Liver (tissue), 9 donors: Measurements from ENCODE around the gene THBS2. TPM values are rescaled to one million over a fixed set of nuclear protein-coding genes. Genes with fewer than 3 reads are reported as not detected.

Source experiments
- DNase-seq: peaks from one replicate; pipeline ENCODE4 v3.0.0-alpha.2; 2017; ENCODE audit warnings: low spot score
- H3K27ac ChIP-seq, 2 donors: one replicate each; pipeline ENCODE4 v1.7.0; 2013; ENCODE audit warnings: inconsistent platforms in 2 of 2, low read length in 2 of 2, control low read depth in 1 of 2, low read depth in 1 of 2, mild to moderate bottlenecking in 1 of 2
- H3K27me3 ChIP-seq, 4 donors: one replicate each; pipeline versions ENCODE4 v1.6.1 to v1.7.0; 2013; ENCODE audit warnings: low read length in 3 of 4, inconsistent platforms in 1 of 4, mild to moderate bottlenecking in 1 of 4, moderate library complexity in 1 of 4; ENCODE audit not compliant: control insufficient read depth in 4 of 4, insufficient read depth in 4 of 4
- H3K36me3 ChIP-seq, 4 donors: one replicate each; pipeline versions ENCODE4 v1.6.1 to v1.7.0; 2013; ENCODE audit warnings: low read length in 3 of 4, mild to moderate bottlenecking in 3 of 4, low read depth in 1 of 4, moderate library complexity in 1 of 4; ENCODE audit not compliant: control insufficient read depth in 4 of 4, insufficient read depth in 3 of 4
- H3K4me1 ChIP-seq, 4 donors: one replicate each; pipeline versions ENCODE4 v1.6.1 to v1.7.0; 2013; ENCODE audit warnings: low read length in 3 of 4, mild to moderate bottlenecking in 3 of 4, moderate library complexity in 1 of 4; ENCODE audit not compliant: control insufficient read depth in 4 of 4, insufficient read depth in 4 of 4
- H3K4me3 ChIP-seq, 3 donors: one replicate each; pipeline versions ENCODE4 v1.6.1 to v1.7.0; 2013; ENCODE audit warnings: low read length in 3 of 3, control low read depth in 1 of 3, low read depth in 1 of 3, mild to moderate bottlenecking in 1 of 3
- H3K9ac ChIP-seq, 2 donors: one replicate each; pipeline ENCODE4 v1.7.0; 2013; ENCODE audit warnings: low read length in 2 of 2, mild to moderate bottlenecking in 2 of 2, moderate library complexity in 2 of 2, control low read depth in 1 of 2, low read depth in 1 of 2
- H3K9me3 ChIP-seq, 4 donors: one replicate each; pipeline versions ENCODE4 v1.6.1 to v1.7.0; 2013; ENCODE audit warnings: low read length in 3 of 4; ENCODE audit not compliant: control insufficient read depth in 4 of 4
- CTCF ChIP-seq: fragments of 150-350 bp; IDR thresholded peaks from 2 replicates; pipeline ENCODE4 v1.5.1; 2017; ENCODE audit warnings: improper control_type of control experiment, low read depth, low read length; ENCODE audit not compliant: missing input control
- EGR1 ChIP-seq, 2 donors: IDR thresholded peaks; 2 replicates each; pipeline ENCODE4 v1.6.1; 2016 to 2018; ENCODE audit warnings: antibody characterized with exemption in 2 of 2, low read depth in 2 of 2
- FOXA1 ChIP-seq: IDR thresholded peaks from 2 replicates; pipeline ENCODE4 v1.6.1; 2016; ENCODE audit warnings: antibody characterized with exemption
- FOXA2 ChIP-seq: IDR thresholded peaks from 2 replicates; pipeline ENCODE4 v1.6.1; 2016; ENCODE audit warnings: antibody characterized with exemption
- GABPA ChIP-seq, 2 donors: IDR thresholded peaks in 1 of 2; conservative IDR thresholded peaks in 1 of 2; 2 replicates each; pipeline ENCODE4 v1.6.1; 2016; ENCODE audit warnings: antibody characterized with exemption in 2 of 2, mild to moderate bottlenecking in 1 of 2, moderate library complexity in 1 of 2
- HNF4A ChIP-seq, 2 donors: conservative IDR thresholded peaks; 2 replicates each; pipeline ENCODE4 v1.6.1; 2016; ENCODE audit warnings: antibody characterized with exemption in 2 of 2, mild to moderate bottlenecking in 2 of 2
- HNF4G ChIP-seq: IDR thresholded peaks from 2 replicates; pipeline ENCODE4 v1.6.1; 2016; ENCODE audit warnings: antibody characterized with exemption
- MAX ChIP-seq: IDR thresholded peaks from 2 replicates; pipeline ENCODE4 v1.6.1; 2016; ENCODE audit warnings: antibody characterized with exemption
- RAD21 ChIP-seq, 2 donors: IDR thresholded peaks; 2 replicates each; pipeline ENCODE4 v1.6.1; 2016; ENCODE audit warnings: antibody characterized with exemption in 2 of 2, mild to moderate bottlenecking in 2 of 2
- REST ChIP-seq: IDR thresholded peaks from 2 replicates; pipeline ENCODE4 v1.6.1; 2016; ENCODE audit warnings: antibody characterized with exemption, mild to moderate bottlenecking
- RXRA ChIP-seq, 2 donors: IDR thresholded peaks; 2 replicates each; pipeline ENCODE4 v1.6.1; 2017 to 2018; ENCODE audit warnings: antibody characterized with exemption in 2 of 2, mild to moderate bottlenecking in 1 of 2
- SP1 ChIP-seq: IDR thresholded peaks from 2 replicates; pipeline ENCODE4 v1.6.1; 2018; ENCODE audit warnings: antibody characterized with exemption, mild to moderate bottlenecking
- TAF1 ChIP-seq: conservative IDR thresholded peaks from 2 replicates; pipeline ENCODE4 v1.6.1; 2016; ENCODE audit warnings: antibody characterized with exemption, mild to moderate bottlenecking
- YY1 ChIP-seq: IDR thresholded peaks from 2 replicates; pipeline ENCODE4 v1.6.1; 2016; ENCODE audit warnings: antibody characterized with exemption, mild to moderate bottlenecking
- WGBS: extraction: QIAGEN DNeasy Blood & Tissue Kit; methylation state at CpG from one replicate; pipeline ENCODE4 v1.1.7; 2013; 5-methylcytosine and 5-hydroxymethylcytosine counted together
- polyA plus RNA-seq, 2 donors: library from polyadenylated mRNA; stranded (reverse) in 1 of 2; unstranded in 1 of 2; fragments of 200-250 nt in 1 of 2; fragments of >200 nt in 1 of 2; fragmentation: Nextera tagmentation in 1 of 2; extraction: Ambion mirVana in 1 of 2; gene quantifications; one replicate each; pipeline versions ENCODE4 v1.2.1 to v1.2.3, GENCODE V29; 2013 to 2015
- total RNA-seq, 2 donors: library from RNA; depleted of rRNA; stranded (reverse); fragments of >200 nt; gene quantifications; one replicate each; pipeline ENCODE4 v1.2.3, GENCODE V29; 2014
- TF ChIP-seq, protein P1 (sequence below): IDR thresholded peaks from 2 replicates; pipeline ENCODE4 v1.6.1; 2016; ENCODE audit warnings: antibody characterized with exemption
- TF ChIP-seq, protein P2 (sequence below): IDR thresholded peaks from 2 replicates; pipeline ENCODE4 v1.6.1; 2016; ENCODE audit warnings: antibody characterized with exemption
- donor health status: healthy.
- donor health status: healthy.
- donor health status: healthy.
- donor health status: healthy.
- donor health status: healthy.

THBS2 gene
- total and polyA plus RNA-seq, 4 donors: 0.35 to 7.6 (median 6.2) TPM

DNA sequence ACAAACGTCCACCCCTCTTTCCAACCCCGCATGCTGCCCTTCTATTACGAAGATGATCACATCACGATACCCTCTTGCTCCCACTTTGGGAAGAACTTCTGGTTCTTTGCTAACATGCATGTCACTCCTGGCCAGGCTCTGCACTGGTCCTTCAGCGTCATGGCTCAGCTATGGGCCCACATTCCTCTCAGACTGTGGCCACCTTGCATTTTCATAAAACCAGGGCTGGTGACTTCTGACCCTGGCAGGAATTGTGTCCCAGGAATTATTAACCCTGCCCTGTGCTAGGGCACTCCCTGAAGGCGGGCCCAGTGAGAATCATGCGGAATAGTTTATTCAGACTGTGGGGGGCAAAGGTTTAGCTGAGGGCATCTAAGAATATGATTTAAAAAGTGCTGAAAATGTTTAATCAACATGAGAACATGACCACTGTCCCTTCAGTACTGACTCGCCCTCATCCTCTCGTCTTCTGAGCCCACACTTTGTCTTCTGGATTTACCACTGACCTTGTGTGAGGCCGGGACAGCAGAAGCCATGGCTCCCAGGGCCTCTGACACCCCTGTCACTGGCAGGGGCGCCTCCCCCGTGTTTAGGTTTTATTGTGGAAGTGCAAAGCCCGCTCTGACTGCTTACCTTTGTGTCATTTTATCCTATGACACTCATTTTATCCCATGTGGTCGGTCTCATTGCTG, 38.1 kb upstream of the THBS2 start (continued):
- no peak for TF ChIP-seq MAX
- no peak for TF ChIP-seq RAD21 (IDR thresholded peaks at IDR 0.05)
- no peak for TF ChIP-seq HNF4G
- TF ChIP-seq RXRA (IDR thresholded peaks at IDR 0.05): no peak
- no peak for TF ChIP-seq TAF1
- no peak for TF ChIP-seq FOXA2

DNA sequence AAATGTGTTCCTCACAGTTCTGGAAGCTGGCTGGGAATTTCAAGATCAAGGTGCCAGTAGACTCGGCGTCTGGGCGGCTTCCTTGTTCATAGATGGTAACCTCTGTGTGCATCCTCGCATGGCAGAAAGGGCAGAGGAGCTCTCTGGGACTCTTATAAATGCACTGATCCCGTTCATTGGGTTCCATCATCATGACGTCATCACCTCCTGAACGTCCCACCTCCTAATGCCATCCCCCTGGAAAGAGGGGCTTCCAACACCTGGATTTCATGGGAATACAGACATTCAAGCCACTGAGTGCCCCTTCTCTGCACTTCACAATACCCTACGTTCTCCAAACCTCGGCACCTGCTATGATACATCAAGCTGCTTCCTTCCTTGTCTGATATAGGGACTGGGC, 37.5 kb upstream of the THBS2 start:
- WGBS: 86% methylated on average over 9 of the region's 9 CpGs
- H3K4me1 ChIP-seq: no peaks in the 10 kb centered on the region
- no peaks in the 10 kb centered on the region for H3K36me3 ChIP-seq
- no peak for DNase-seq
- H3K9me3 ChIP-seq: peaks cover 0 to 7% (median 0%) of the 10 kb centered on the region in 4 donors
- H3K27me3 ChIP-seq: no peaks in the 10 kb centered on the region
- no peak for TF ChIP-seq FOXA2
- TF ChIP-seq HNF4A (conservative IDR thresholded peaks at IDR 0.05): no peak
- TF ChIP-seq SP1: no peak
- no peak for TF ChIP-seq MAX
- no peak for TF ChIP-seq FOXA1
- no peak for TF ChIP-seq RXRA (IDR thresholded peaks at IDR 0.05)
- TF ChIP-seq YY1: no peak
- no peak overlapping the region for H3K27ac ChIP-seq
- no peak overlapping the region for H3K9ac ChIP-seq
- H3K4me3 ChIP-seq: no peak overlapping the region

DNA sequence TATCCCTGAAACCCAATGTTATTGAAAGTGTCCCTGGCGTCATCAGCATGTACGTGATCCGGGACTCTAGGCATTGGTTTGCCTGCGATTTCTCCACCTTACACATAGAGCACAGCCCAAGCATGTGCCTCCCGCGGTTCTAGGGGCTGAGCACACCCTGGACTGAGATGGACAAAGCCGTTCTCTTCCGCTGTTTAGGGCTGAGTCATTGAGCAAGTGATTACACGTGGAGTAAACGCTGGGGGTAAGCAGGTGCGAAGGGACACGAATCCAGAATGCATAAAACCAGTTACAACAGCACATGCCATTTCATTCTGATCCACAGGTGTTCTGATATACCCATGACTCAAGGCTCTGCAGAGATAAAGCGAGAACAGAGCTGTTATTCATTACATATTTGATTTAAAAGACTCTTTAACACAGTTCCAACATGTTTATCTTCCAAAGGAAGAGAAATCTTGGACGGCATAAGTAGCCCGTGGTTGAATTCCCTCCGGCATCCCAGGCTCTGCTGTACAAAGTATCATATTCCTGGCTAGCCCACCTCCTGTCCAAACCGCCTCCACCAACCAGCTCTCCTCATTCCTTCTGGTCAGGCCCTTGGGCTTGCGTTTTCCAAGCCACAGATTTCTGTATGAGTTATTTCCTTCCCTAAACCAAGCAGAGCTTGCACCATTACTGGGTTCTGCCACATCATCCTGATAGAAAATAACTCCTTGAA, 36.1 kb upstream of the THBS2 start:
- Histone ChIP-seq H3K4me3 (no peak overlapping the region), H3K4me1 (no peaks in the 10 kb centered on the region), H3K27ac (no peak overlapping the region), H3K27me3 (no peaks in the 10 kb centered on the region), H3K36me3 (no peaks in the 10 kb centered on the region), H3K9me3 (peaks cover 0 to 6% (median 0%) of the 10 kb centered on the region in 4 donors), H3K9ac (no peak overlapping the region)
- 84% methylated on average over 18 of the region's 18 CpGs for WGBS
- TF ChIP-seq MAX (no peak), RAD21 (IDR thresholded peaks at IDR 0.05) (no peak), YY1 (no peak), RXRA (IDR thresholded peaks at IDR 0.05) (no peak), FOXA1 (no peak), CTCF (no peak), FOXA2 (no peak), EGR1 (IDR thresholded peaks at IDR 0.05; ENCODE audit: low read depth in 2 of 2) (no peak), HNF4G (no peak), TAF1 (no peak), REST (no peak), HNF4A (conservative IDR thresholded peaks at IDR 0.05) (no peak), GABPA (IDR thresholded peaks at IDR 0.05 in 1 of 2, conservative IDR thresholded peaks at IDR 0.05 in 1 of 2) (no peak), SP1 (no peak)
- TF ChIP-seq, protein P1, sequence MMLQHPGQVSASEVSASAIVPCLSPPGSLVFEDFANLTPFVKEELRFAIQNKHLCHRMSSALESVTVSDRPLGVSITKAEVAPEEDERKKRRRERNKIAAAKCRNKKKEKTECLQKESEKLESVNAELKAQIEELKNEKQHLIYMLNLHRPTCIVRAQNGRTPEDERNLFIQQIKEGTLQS: no peak
- TF ChIP-seq, protein P2, sequence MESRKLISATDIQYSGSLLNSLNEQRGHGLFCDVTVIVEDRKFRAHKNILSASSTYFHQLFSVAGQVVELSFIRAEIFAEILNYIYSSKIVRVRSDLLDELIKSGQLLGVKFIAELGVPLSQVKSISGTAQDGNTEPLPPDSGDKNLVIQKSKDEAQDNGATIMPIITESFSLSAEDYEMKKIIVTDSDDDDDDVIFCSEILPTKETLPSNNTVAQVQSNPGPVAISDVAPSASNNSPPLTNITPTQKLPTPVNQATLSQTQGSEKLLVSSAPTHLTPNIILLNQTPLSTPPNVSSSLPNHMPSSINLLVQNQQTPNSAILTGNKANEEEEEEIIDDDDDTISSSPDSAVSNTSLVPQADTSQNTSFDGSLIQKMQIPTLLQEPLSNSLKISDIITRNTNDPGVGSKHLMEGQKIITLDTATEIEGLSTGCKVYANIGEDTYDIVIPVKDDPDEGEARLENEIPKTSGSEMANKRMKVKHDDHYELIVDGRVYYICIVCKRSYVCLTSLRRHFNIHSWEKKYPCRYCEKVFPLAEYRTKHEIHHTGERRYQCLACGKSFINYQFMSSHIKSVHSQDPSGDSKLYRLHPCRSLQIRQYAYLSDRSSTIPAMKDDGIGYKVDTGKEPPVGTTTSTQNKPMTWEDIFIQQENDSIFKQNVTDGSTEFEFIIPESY: no peak
- DNase-seq: no peak
